HEK293 (cell line): ENCODE data around the gene C4BPB.

Source experiments
- AEBP2 ChIP-seq: fragments of 450-650 bp; formaldehyde crosslinking; IDR thresholded peaks from 2 replicates; pipeline ENCODE4 v1.5.1; 2016; ENCODE audit warnings: missing biosample characterization, missing genetic modification characterization, borderline replicate concordance
- CTCF ChIP-seq: fragments of 450-650 bp; formaldehyde crosslinking; IDR thresholded peaks from 2 replicates; pipeline ENCODE4 v1.5.1; 2016; ENCODE audit warnings: missing biosample characterization, missing genetic modification characterization
- YY1 ChIP-seq: fragments of 450-650 bp; formaldehyde crosslinking; IDR thresholded peaks from 2 replicates; pipeline ENCODE4 v1.5.1; 2018; ENCODE audit warnings: missing biosample characterization, missing genetic modification characterization
- ZBTB49 ChIP-seq: fragments of 450-650 bp; formaldehyde crosslinking; IDR thresholded peaks from 2 replicates; pipeline ENCODE4 v1.5.1; 2016; ENCODE audit warnings: missing biosample characterization, missing genetic modification characterization, low read depth
- ZNF133 ChIP-seq: fragments of 450-650 bp; formaldehyde crosslinking; IDR thresholded peaks from 2 replicates; pipeline ENCODE4 v1.5.1; 2016; ENCODE audit warnings: missing biosample characterization, missing genetic modification characterization
- ZNF155 ChIP-seq: fragments of 450-650 bp; formaldehyde crosslinking; IDR thresholded peaks from 2 replicates; pipeline ENCODE4 v1.5.1; 2016; ENCODE audit warnings: missing biosample characterization, missing genetic modification characterization
- ZNF248 ChIP-seq: fragments of 450-650 bp; formaldehyde crosslinking; IDR thresholded peaks from 2 replicates; pipeline ENCODE4 v1.5.1; 2017; ENCODE audit warnings: missing biosample characterization, missing genetic modification characterization
- ZNF266 ChIP-seq: fragments of 450-650 bp; formaldehyde crosslinking; IDR thresholded peaks from 2 replicates; pipeline ENCODE4 v1.5.1; 2016; ENCODE audit warnings: missing biosample characterization, missing genetic modification characterization, low read depth
- ZNF292 ChIP-seq: fragments of 450-650 bp; formaldehyde crosslinking; IDR thresholded peaks from 2 replicates; pipeline ENCODE4 v1.5.1; 2016; ENCODE audit warnings: low read depth, missing biosample characterization, missing genetic modification characterization, borderline replicate concordance

- no peak for TF ChIP-seq CTCF (tag by site-specific recombination)
- TF ChIP-seq ZNF133 (tag by site-specific recombination), result no peak
- no peak for TF ChIP-seq ZNF292 (tag by site-specific recombination)
- TF ChIP-seq ZBTB49, result no peak
- no peak for TF ChIP-seq ZNF155
- TF ChIP-seq ZNF266, result no peak
- TF ChIP-seq AEBP2 (tag by site-specific recombination), result no peak
- TF ChIP-seq YY1, result no peak
- no peak for TF ChIP-seq ZNF248 (tag by site-specific recombination)
Observed at GRCh38 chr1:207048041-207048440, 40.6 kb upstream of the C4BPB start.
